Kidney (tissue), 14 donors: Measurements from ENCODE around the gene CHAT. TPM values are rescaled to one million over a fixed set of nuclear protein-coding genes. Genes with fewer than 3 reads are reported as not detected.

Source experiments
- DNase-seq, 5 donors: peaks; one replicate each; pipeline ENCODE4 v3.0.0-alpha.2; 2013 to 2020
- FAIRE-seq: peaks from 2 replicates; lab custom pipeline; 2012; peaks lifted over from hg19 to GRCh38; lab: Jason Lieb, UNC
- H3K27ac ChIP-seq, 2 donors: one replicate each; pipeline ENCODE4 v1.7.0; 2013; ENCODE audit warnings: low read depth in 2 of 2, low read length in 2 of 2, inconsistent platforms in 1 of 2
- H3K27me3 ChIP-seq: one replicate; pipeline ENCODE4 v1.7.1; 2013; ENCODE audit warnings: low read length, inconsistent platforms; ENCODE audit not compliant: control insufficient read depth, insufficient read depth
- H3K36me3 ChIP-seq, 3 donors: one replicate each; pipeline versions ENCODE4 v1.7.0 to v1.7.1; 2013; ENCODE audit warnings: low read length in 3 of 3, control low read depth in 1 of 3, inconsistent platforms in 1 of 3; ENCODE audit not compliant: insufficient read depth in 3 of 3, control insufficient read depth in 2 of 3
- H3K4me1 ChIP-seq, 3 donors: one replicate each; pipeline versions ENCODE4 v1.7.0 to v1.7.1; 2013; ENCODE audit warnings: low read length in 3 of 3, inconsistent platforms in 1 of 3, low read depth in 1 of 3; ENCODE audit not compliant: control insufficient read depth in 2 of 3, insufficient read depth in 2 of 3
- H3K4me3 ChIP-seq, 3 donors: one replicate each; pipeline versions ENCODE4 v1.7.0 to v1.8.1; 2013; ENCODE audit warnings: low read length in 3 of 3, control low read depth in 1 of 3, inconsistent platforms in 1 of 3
- H3K9ac ChIP-seq, 3 donors: one replicate each; pipeline versions ENCODE4 v1.7.0 to v1.7.1; 2013; ENCODE audit warnings: low read length in 3 of 3, control low read depth in 1 of 3, inconsistent platforms in 1 of 3
- H3K9me3 ChIP-seq, 3 donors: one replicate each; pipeline versions ENCODE4 v1.7.0 to v1.7.1; 2013; ENCODE audit warnings: low read length in 3 of 3, control low read depth in 1 of 3, inconsistent platforms in 1 of 3; ENCODE audit not compliant: control insufficient read depth in 2 of 3, insufficient read depth in 1 of 3
- intact Hi-C: fragments of 100-400 bp; cut with DNase I; formaldehyde crosslinking; loops from one replicate; pipeline ENCODE4 v1.11.1; 2022
- polyA plus RNA-seq: library from polyadenylated mRNA; stranded (reverse); fragments of 350-450 nt; fragmentation: Illumina TruSeq; extraction: RNeasy Lipid Tissue Mini Kit (QIAGEN cat#74804); gene quantifications from one replicate; pipeline ENCODE4 v1.2.3, GENCODE V29; 2014; ENCODE audit warnings: low read depth, low replicate concordance; ENCODE audit not compliant: insufficient read depth
- total RNA-seq: library from RNA; stranded (reverse); fragmentation: NEBNext Ultra II Directional; extraction: Animal tissue kit (Norgen Biotek cat#: 25700); gene quantifications from one replicate; pipeline ENCODE4 v1.2.1, GENCODE V29; 2021
- TF ChIP-seq, protein P1 (sequence below): IDR thresholded peaks from 3 replicates; pipeline ENCODE4 v1.5.1; 2012; ENCODE audit warnings: mild to moderate bottlenecking, moderate library complexity, borderline replicate concordance; ENCODE audit not compliant: insufficient read depth; ENCODE audit errors: extremely low read depth
- donor health status: control.
- donor health status: control.
- donor health status: control.
- donor health status: control.
- donor health status: control.
- donor health status: DM: yes; HTN: yes; CAD: no.
- donor health status: Normal renal cell carcinoma (clear cell type).

Gene CHAT
- total and polyA plus RNA-seq, 2 donors from 2014 or later: not detected

DNA sequence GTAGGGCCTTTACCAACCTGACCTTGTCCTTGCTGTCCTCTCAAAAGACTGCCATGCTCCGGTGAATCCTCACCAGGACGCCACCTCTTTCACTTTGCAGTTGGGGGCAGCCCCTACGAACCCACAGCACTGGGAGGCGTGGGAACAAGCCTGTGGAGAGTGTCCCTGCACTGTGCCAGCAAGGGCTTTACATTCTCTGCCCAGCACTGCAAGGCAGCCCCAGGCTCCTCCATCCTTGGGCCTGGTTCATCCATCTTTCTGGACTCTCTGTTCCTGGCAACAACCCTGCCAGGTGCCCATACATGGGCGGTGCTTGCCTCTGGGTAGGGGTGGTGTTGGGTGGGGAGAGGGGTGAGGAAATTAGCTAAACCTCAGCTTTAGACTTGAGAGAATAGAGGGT, 1.4 kb downstream of the CHAT start:
- Histone ChIP-seq H3K9me3 (no peaks in the 10 kb centered on the region), H3K9ac (no peak overlapping the region), H3K27me3 (peaks cover 47% of the 10 kb centered on the region), H3K4me1 (peaks cover 0 to 14% (median 0%) of the 10 kb centered on the region in 3 donors), H3K27ac (no peak overlapping the region), H3K36me3 (no peaks in the 10 kb centered on the region), H3K4me3 (no peak overlapping the region)
- FAIRE-seq (no peak), DNase-seq (no peak)
- TF ChIP-seq, protein P1, sequence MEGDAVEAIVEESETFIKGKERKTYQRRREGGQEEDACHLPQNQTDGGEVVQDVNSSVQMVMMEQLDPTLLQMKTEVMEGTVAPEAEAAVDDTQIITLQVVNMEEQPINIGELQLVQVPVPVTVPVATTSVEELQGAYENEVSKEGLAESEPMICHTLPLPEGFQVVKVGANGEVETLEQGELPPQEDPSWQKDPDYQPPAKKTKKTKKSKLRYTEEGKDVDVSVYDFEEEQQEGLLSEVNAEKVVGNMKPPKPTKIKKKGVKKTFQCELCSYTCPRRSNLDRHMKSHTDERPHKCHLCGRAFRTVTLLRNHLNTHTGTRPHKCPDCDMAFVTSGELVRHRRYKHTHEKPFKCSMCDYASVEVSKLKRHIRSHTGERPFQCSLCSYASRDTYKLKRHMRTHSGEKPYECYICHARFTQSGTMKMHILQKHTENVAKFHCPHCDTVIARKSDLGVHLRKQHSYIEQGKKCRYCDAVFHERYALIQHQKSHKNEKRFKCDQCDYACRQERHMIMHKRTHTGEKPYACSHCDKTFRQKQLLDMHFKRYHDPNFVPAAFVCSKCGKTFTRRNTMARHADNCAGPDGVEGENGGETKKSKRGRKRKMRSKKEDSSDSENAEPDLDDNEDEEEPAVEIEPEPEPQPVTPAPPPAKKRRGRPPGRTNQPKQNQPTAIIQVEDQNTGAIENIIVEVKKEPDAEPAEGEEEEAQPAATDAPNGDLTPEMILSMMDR: no peak
- intact Hi-C loops: no loop called here

DNA sequence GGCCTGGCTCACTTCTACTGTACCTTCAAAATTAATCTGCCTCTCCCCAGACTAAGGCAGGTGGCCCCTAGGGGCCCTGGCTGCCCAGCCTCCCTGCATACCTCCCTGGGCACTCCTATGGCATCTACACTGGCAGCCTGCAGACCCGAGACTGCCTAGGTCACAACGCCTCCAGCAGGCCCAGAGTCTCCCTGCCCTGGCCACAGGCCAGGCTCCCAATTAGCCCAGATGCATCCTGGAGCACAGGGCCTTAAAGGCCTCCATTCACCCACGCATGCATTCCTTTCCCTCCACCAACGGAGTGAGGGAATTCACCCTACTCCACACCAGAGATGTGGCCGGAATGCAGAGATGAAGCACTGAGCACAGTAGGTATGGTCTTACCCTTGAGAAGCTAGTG, 1.9 kb downstream of the CHAT start:
- DNase-seq (peak in 1 of 5 donors; percentile 13), FAIRE-seq (no peak)
- H3K27me3 ChIP-seq: peaks cover 47% of the 10 kb centered on the region

DNA sequence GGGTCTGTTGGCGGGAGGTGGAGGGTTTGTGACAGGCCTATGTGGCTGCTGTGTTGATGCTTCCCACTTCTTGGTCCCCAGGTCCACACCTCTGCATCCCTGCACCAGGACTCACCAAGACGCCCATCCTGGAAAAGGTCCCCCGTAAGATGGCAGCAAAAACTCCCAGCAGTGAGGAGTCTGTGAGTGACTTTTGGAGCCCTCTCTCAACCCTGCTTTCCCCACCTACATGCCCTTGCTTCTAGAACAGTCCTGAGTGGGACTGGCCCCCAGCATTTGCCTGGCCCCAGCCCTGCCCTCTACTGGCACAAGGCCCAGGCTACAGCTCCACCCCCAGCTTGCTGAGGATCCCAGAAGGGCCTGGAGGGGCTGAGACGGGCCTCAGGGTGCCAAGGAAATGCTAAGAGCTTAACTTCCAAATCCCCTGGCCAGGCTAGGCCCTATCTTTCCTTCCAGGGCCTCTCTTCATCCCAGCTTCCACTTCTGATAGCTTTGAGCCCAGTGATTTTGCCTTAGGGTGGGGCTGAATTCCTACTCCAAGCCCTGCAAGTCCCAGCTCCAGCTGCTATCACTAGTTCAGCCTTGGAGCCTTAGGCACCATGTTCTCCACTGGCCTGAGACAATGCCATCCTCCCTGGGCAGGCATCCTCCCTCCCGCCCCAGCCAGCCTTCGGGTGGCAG, 2.7 kb downstream of the CHAT start:
- Histone ChIP-seq H3K4me1 (peaks cover 0 to 8% (median 0%) of the 10 kb centered on the region in 3 donors), H3K9ac (no peak overlapping the region), H3K36me3 (no peaks in the 10 kb centered on the region), H3K9me3 (no peaks in the 10 kb centered on the region), H3K27me3 (peaks cover 39% of the 10 kb centered on the region), H3K27ac (no peak overlapping the region), H3K4me3 (no peak overlapping the region)
- no peak for FAIRE-seq
- TF ChIP-seq, protein P1: no peak
- DNase-seq: peak in 1 of 5 donors; percentile 26
- intact Hi-C loops: no loop called here

More for the DNA sequence above, 1.9 kb downstream of the CHAT start:
- intact Hi-C loops: no loop called here
- Histone ChIP-seq H3K4me3 (no peak overlapping the region), H3K9ac (no peak overlapping the region), H3K36me3 (no peaks in the 10 kb centered on the region), H3K27ac (no peak overlapping the region), H3K9me3 (no peaks in the 10 kb centered on the region), H3K4me1 (peaks cover 0 to 13% (median 0%) of the 10 kb centered on the region in 3 donors)
- TF ChIP-seq, protein P1: no peak
